Right ventricle myocardium inferior (tissue), 1 donor: ENCODE results near the gene FGD4. TPM values are rescaled to one million over a fixed set of nuclear protein-coding genes. Genes with fewer than 3 reads are reported as not detected.
A peak's percentile ranks its signal among the peaks of the same experiment; 100 is the strongest.

Source experiments
- ATAC-seq: fragments of 200-7000 bp; cut with Tn5 transposase; one replicate; pipeline ENCODE4 v1.9.1; 2020; ENCODE audit warnings: mild to moderate bottlenecking, moderate library complexity
- DNase-seq: peaks from one replicate; pipeline ENCODE4 v3.0.0; 2021; ENCODE audit errors: missing footprints
- intact Hi-C: fragments of 100-400 bp; cut with DNase I; formaldehyde crosslinking; loops from one replicate; pipeline ENCODE4 v1.11.0; 2022
- total RNA-seq: library from RNA; stranded (reverse); fragmentation: NEBNext Ultra II Directional; extraction: Animal tissue kit (Norgen Biotek cat#: 25700); gene quantifications from one replicate; pipeline ENCODE4 v1.2.1, GENCODE V29; 2021
- donor health status: DM: no; HTN: yes; CAD: no; lungs with severe emphysema.

The FGD4 gene
- total RNA-seq, 1 donor from 2014 or later, result 17.4 TPM

DNA sequence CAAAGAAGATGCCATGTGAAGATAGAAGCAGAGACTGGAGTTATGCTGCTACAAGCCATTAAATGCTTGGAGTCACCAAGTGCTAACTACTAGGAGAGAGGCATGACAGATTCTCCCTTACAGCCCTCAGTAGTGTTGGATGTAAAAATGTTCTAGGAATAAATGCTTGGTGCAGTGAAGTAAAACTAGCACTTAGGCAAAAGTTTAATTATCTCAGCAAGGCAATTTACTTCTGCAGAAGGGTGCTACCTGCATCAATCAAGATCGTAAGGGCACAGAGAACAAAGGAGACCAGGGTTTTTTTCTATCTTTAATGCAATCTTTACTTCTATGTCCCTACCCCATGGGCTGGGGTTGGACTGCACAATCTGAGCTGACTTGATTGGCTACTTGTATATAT, 270.2 kb downstream of the FGD4 start:
- intact Hi-C loops, result no loop called here
- ATAC-seq (no peak), DNase-seq (no peak)

DNA sequence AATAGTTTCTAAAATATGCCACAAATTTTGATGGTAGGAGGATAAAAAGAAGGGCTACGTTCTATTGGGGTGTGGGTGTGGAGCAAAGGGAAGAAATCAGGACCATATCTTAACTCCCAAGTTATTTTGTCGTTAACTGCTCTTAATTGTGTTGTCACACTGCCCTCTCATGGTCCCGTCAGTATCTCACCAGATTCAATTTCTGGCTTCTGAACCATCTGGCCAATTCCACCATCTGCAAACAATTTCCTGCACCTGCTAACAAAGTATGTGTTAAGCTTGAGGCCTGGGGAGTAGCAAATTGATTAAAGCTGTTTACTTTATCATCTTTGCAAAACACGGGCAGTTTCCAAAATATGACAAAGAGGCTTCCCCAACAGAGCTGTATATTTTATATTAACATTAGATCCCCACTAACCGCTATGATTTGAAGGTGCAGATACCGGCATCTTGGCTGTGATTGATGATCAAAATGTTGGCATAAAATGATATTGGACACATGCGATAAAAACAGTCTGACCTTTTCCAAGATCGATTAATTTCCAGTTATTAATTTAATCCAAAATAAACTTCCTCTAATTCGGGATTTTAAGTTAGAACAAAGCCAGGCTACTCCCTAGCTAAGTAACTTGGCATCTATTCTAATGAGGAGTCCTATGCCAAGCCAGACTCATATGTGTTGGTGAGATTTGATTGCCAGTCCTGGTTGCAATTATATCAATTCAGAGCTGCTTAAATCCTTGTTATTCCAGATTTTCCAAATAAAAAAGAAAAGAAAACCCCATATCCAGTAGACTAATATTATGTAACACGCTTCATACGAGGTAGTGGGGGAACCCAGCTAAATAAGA, 272.8 kb downstream of the FGD4 start:
- no peak for DNase-seq
- intact Hi-C loops, result loop anchor here (1.0 to 10.0 kb wide), 3 partner anchors 215 to 1017 kb away; partner anchors contain the start of gene ETFBKMT
- peak; percentile 87 for ATAC-seq

DNA sequence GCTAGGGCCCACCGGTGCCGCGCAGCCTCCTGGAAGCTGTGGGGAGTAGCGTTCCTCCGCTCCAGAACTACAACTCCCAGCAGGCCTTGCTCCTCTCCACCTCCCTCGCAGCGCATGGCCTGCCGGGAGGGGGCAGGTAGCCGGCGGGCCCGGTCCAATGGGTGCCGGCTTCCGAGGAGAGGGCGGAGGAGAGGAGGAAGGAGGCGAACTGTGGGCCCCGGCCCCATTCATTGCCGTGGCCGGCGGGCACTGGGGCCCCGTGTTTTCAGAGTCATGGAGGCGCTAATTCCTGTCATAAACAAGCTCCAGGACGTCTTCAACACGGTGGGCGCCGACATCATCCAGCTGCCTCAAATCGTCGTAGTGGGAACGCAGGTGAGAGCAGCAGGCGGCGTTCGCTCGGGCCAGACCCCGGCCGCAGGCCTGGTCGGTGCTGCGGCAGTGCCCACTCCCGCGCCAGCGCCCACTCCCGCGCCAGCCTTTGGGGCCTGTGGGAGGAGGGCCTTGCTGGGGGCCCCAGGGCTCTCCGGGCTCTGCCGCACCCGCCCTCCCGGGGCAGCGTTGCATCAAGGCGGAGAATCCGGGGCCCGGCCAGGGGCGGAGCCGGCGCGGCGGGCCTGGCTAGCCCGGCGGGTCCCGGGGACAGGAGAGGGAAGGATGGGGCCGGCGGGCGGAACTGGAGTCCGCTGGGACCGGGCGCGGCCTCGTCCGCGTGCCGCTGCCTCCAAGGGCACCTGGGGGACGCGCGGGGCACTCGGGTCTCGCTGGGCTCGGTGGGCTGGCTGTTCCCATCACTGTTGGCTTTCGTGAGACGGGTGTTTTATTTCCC, 279.9 kb downstream of the FGD4 start, which contains the start of gene DNM1L:
Gene DNM1L (plus strand): TSS at position 211 of the 829 bp plus-strand sequence. CDS start 63 bp downstream, at position 274.
- DNase-seq, result peak; percentile 97
- intact Hi-C loops, result loop anchor here (10.0 kb wide), 1 partner anchor 1025 kb away; the partner anchor contains the start of gene ETFBKMT
- ATAC-seq, result peak; percentile 99

DNA sequence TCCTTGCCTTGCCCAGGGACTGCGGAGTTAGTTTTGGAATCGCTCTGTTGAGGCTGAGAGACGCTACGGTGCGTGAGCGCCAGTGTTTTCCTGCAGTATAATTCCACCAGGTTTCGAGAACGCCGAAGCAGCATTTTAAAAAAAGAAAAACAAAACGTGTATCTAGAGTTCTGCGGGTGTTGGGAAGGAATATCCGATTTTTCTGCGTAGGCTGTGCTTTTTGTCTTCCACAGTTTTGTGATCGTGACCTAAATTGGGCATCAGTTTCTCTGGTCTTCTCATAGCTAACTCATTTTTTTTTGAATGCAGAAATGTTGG, 280.5 kb downstream of the FGD4 start:
- ATAC-seq, result no peak
- DNase-seq, result no peak
- intact Hi-C loops, result loop anchor here (10.0 kb wide), 1 partner anchor 1025 kb away; the partner anchor contains the start of gene ETFBKMT

DNA sequence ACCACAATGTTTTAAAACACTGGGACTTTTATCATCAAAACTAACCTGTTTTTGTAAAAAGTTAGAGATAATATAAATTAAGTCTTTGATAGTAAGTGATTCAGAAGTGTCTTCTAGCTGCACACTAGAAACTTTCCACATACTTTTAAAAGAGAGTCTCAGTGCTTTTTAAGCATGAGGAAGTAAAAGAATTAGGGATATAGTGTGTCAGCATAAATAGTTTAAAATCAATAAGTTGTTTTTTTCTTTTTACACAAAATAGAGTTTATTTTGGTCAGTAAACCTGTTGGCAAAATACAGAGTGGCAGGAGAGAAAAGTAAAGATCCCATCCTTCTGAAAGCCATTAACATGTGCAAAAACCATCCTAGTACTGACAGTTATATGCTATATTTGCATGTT, 281.4 kb downstream of the FGD4 start:
- ATAC-seq (no peak), DNase-seq (no peak)
- intact Hi-C loops, result no loop called here

DNA sequence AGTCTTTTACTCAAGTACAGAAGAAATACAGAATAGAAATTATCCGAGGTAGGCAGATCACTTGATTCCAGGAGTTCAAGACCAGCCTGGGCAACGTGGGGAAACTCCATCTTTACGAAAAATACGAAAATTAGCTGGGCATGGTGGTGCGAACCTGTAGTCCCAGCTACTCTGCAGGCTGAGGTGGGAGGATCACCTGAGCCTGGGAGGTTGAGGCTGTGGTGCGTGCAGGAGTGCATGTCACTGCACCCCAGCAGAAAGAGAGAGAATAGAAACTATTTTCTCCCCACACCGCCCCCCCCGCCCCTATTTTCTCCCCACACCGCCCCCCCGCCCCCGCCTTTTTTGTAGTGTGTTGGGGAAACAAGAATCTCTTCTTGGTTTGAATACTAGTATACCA, 281.9 kb downstream of the FGD4 start:
- DNase-seq (no peak), ATAC-seq (no peak)
- intact Hi-C loops, result no loop called here

DNA sequence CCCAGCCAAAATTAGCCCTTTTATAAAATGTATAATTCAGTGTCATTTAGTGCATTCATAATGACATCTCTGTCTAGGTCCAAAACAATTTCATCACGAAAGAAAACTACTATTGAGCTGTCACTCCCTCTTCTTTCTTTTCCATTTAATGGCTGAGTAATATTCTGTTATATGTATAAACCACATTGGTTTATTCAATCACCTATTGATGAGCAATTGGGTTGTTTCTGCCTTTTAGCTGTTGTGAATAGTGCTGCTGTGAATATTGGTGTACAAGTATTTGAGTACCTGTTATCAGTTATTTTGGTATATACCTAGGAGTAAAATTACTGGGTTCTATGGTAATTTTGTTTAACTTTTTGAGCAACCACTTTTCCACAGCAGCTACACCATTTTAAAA, 287.0 kb downstream of the FGD4 start:
- no peak for ATAC-seq
- intact Hi-C loops, result no loop called here
- no peak for DNase-seq

DNA sequence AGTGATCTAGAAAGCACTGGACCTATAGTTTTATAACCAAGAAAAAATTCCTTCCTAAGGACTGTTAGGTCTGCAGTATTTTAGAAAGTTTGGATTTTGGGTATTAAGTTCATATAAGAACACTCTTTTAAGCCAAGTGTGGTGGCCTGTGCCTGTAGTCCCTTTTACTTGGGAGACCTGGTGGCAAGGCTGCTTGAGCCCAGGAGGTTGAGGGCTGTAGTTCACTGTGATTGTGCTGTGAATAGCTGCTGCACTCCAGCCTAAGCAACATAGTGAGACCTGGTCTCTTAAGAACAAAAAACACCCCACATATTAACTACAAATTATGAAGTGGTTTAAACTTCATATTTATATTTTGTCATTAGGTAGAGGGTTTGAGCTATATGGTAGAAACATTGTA, 289.4 kb downstream of the FGD4 start:
- ATAC-seq (no peak), DNase-seq (no peak)
- intact Hi-C loops, result no loop called here

DNA sequence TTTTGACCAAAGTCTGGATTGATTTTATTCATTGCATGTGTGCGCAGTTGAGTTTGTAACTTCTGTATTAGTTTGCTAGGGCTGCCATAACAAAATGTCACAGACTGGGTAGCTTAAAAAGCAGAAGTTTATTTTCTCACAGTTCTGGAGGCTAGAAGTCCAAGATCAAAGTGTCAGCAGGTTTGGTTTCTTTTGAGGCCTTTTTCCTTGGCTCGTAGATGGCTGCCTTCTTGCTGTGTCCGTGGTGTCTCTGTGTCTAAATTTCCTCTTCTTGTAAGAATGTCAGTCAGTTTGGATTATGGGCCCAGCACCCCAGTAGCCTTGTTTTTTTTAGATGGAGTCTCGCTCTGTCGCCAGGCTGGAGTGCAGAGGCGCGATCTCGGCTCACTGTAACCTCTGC, 291.6 kb downstream of the FGD4 start:
- DNase-seq (no peak), ATAC-seq (no peak)
- intact Hi-C loops, result no loop called here

DNA sequence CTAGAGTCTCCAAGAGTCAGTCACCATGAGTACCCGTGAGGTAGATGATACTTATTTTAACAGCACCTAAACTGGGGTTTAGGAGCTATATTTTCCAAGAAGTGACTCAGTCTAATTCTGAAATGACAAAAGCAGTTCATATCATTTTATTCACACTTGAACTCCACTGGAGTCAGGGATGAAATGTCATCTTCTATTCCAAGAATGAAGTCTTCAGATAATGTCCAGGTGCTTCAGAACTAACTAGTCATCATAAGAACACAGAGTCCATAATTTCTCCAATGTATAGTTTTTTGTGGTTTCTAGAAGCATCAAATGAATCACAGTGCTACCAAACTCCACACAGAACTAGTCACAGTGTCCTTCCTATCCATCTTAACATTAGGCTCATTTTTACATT, 293.0 kb downstream of the FGD4 start:
- intact Hi-C loops, result no loop called here
- ATAC-seq (no peak), DNase-seq (no peak)

DNA sequence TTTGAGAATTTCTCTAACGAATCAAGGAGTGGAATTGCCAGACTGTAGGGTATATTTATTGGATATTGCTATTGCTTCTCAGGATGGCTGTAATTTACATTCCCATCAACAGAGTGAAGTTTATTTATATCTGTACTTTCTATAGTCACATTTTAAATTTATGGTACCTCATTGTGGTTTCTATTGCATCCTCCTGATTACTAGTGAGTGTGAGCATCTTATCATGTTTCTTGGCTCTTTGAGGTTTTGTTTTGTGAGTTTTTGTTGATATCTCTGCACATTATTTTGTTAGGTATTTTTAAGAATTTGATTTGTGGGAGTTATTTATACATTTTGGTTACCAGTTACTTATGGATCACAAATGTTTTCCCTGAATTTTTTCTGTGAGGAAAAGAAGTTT, 293.7 kb downstream of the FGD4 start:
- intact Hi-C loops, result no loop called here
- ATAC-seq (no peak), DNase-seq (no peak)
